ENCODE results near the gene KIAA0040.

Gene KIAA0040

DNA sequence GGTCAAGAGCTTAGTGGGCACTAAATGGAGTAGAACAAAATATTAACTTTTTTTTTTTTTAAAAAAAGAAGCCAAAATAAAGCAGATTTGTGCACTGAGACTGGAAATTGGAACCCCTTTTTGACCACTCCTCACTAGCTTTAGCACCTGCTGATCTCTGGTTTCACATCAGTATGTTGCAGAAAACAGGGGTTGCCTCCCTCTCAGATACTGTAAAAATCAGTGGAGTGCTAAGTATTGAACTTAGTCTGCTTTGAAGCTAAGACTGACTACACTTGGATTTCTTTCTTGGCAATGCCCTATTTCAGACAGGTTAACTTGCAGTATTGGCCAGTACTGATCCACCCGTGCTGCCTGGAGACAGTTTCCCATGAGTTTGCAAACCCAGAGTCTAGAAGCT, 2.7 kb upstream of the KIAA0040 start:
- in situ Hi-C loops (cut with MboI; ENCODE audit: low sequenced_read_pairs, unreplicated experiment), result no loop called here
- TF ChIP-seq, protein P1, sequence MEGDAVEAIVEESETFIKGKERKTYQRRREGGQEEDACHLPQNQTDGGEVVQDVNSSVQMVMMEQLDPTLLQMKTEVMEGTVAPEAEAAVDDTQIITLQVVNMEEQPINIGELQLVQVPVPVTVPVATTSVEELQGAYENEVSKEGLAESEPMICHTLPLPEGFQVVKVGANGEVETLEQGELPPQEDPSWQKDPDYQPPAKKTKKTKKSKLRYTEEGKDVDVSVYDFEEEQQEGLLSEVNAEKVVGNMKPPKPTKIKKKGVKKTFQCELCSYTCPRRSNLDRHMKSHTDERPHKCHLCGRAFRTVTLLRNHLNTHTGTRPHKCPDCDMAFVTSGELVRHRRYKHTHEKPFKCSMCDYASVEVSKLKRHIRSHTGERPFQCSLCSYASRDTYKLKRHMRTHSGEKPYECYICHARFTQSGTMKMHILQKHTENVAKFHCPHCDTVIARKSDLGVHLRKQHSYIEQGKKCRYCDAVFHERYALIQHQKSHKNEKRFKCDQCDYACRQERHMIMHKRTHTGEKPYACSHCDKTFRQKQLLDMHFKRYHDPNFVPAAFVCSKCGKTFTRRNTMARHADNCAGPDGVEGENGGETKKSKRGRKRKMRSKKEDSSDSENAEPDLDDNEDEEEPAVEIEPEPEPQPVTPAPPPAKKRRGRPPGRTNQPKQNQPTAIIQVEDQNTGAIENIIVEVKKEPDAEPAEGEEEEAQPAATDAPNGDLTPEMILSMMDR (IDR thresholded peaks at IDR 0.05; ENCODE audit: borderline replicate concordance, control extremely low read depth, extremely low read depth, insufficient read depth, missing control alignments), result no peak
- DNase-seq (ENCODE audit: low spot score), result peak; percentile 30

DNA sequence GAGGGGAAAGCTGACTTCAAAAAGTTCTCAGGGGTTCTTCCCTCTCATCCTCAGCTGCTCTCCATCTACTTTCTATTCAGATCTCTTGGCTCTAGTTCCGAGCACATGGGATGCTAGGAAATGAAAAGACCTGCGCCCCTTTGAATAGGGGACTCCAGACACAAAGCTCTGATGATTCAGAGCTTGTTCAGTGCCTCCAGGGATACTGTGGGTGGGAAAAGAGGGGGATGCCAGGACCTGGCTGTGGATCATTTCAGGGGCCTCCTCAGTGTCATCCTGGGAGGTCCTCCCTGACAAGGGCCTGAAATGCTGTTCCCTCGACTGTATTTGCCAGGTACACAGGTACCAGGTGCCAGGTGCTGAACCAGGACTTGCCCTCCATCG, 943 bp upstream of the KIAA0040 start:
- no peak for DNase-seq (ENCODE audit: low spot score)
- in situ Hi-C loops (cut with MboI; ENCODE audit: low sequenced_read_pairs, unreplicated experiment), result no loop called here
- TF ChIP-seq, protein P1 (IDR thresholded peaks at IDR 0.05; ENCODE audit: borderline replicate concordance, control extremely low read depth, extremely low read depth, insufficient read depth, missing control alignments), result no peak

DNA sequence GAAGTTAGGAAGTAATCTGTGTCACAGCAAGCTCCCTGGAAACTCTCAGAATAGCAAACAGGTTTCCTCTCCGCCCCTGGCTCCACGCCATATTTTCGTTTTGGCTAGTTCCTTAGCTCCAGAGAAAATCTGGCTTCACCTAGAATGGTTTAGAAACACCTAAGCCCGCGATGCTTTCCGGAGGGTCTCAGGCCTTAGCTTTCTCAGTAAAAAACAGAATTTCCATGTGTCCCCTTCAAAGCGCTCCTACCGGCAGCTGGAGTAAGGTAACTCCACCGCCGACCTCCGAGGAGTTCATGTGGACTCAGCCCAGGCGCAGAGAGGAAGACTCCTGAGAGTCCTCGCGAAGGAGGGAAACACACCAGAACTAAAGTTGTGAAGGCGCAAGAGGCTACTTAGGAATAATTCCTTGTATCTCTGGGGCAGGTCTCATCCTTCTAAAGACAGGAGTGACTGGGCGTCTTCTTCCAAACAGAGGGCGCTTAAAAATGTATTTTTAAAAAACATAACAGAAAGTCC, 406 bp downstream of the KIAA0040 start:
- peak; percentile 42 for DNase-seq (ENCODE audit: low spot score)
- in situ Hi-C loops (cut with MboI; ENCODE audit: low sequenced_read_pairs, unreplicated experiment), result no loop called here
- TF ChIP-seq, protein P1 (IDR thresholded peaks at IDR 0.05; ENCODE audit: borderline replicate concordance, control extremely low read depth, extremely low read depth, insufficient read depth, missing control alignments), result no peak

DNA sequence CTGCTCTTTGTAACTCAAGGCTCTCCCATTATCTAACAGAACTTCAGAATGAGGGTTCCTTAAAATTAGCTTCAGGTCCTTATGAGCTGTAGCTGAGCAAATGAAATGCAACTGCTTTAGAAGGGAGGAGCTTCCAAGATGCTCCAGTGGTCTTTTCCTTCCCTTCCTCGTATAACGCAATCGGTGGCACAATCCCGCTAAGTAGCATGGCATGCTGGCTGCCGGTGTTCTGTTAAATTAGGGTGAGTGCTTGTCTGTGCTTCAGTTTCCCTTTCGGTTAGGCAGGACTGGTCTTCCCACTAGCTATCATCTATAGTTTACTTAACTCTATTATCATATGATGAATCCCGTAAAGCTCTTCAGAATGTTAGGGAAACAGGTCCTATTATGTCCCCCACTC, 917 bp downstream of the KIAA0040 start:
- in situ Hi-C loops (cut with MboI; ENCODE audit: low sequenced_read_pairs, unreplicated experiment), result no loop called here
- TF ChIP-seq, protein P1 (IDR thresholded peaks at IDR 0.05; ENCODE audit: borderline replicate concordance, control extremely low read depth, extremely low read depth, insufficient read depth, missing control alignments), result no peak
- DNase-seq (ENCODE audit: low spot score), result peak; percentile 41

- TF ChIP-seq, protein P1 (IDR thresholded peaks at IDR 0.05; ENCODE audit: borderline replicate concordance, control extremely low read depth, extremely low read depth, insufficient read depth, missing control alignments), result no peak
- DNase-seq (ENCODE audit: low spot score), result peak; percentile 64
- in situ Hi-C loops (cut with MboI; ENCODE audit: low sequenced_read_pairs, unreplicated experiment), result no loop called here
Measured at GRCh38 chr1:175188936-175189335, 3.6 kb downstream of the KIAA0040 start.

DNA sequence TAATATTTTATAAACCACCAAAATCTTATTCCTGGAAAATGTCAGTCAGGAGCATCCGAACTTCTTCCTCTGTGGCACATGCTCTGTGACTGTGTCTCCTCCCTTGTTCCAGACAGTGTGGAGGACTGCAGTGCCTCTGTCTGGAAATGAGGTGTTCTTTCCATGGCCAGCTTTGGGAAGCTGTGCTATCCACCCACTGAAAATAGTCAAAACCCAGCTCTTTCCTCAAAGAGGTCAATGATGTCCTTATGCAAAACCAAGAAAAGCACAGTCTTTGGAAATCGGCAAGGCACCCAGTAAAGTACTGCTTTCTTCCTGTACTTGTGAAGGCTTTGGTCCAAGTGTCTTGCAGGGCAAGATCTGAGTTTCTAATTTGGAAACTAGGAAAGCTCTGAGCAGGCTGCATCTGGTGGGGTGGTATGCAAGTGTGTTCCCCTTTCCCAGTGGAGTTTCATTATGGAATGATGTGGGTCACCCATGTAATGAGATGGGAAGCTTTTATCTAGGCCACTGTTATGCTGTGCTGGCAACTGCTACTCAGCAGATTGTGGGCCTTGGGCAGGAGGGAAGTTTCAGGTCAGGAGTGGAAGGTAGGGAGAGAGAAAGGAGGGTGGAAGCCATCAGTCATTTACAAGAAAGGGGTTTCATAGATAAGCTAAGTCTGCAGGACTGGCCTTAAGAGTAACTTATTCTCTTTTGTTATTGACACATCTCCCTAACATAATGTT, 6.0 kb downstream of the KIAA0040 start:
- TF ChIP-seq, protein P1 (IDR thresholded peaks at IDR 0.05; ENCODE audit: borderline replicate concordance, control extremely low read depth, extremely low read depth, insufficient read depth, missing control alignments), result no peak
- in situ Hi-C loops (cut with MboI; ENCODE audit: low sequenced_read_pairs, unreplicated experiment), result no loop called here
- DNase-seq (ENCODE audit: low spot score), result no peak

Data from GM13976 (cell line).